Hepatocyte (in vitro differentiated cells): ENCODE data around the gene ERICH6.

ENCODE experiments used
- EZH2phosphoT487 ChIP-seq: fragments of 200-600 bp; sonication (generic); IDR thresholded peaks from one replicate; pipeline ENCODE4 v1.6.1; 2018; ENCODE audit warnings: antibody characterized with exemption, mild to moderate bottlenecking, low read depth, moderate library complexity; ENCODE audit not compliant: unreplicated experiment, severe bottlenecking
- TF ChIP-seq, protein P1 (sequence below): fragments of 200-600 bp; sonication (generic); IDR thresholded peaks from 2 replicates; pipeline ENCODE4 v1.5.1; 2016; ENCODE audit warnings: antibody characterized with exemption, mild to moderate bottlenecking; ENCODE audit not compliant: poor library complexity

DNA sequence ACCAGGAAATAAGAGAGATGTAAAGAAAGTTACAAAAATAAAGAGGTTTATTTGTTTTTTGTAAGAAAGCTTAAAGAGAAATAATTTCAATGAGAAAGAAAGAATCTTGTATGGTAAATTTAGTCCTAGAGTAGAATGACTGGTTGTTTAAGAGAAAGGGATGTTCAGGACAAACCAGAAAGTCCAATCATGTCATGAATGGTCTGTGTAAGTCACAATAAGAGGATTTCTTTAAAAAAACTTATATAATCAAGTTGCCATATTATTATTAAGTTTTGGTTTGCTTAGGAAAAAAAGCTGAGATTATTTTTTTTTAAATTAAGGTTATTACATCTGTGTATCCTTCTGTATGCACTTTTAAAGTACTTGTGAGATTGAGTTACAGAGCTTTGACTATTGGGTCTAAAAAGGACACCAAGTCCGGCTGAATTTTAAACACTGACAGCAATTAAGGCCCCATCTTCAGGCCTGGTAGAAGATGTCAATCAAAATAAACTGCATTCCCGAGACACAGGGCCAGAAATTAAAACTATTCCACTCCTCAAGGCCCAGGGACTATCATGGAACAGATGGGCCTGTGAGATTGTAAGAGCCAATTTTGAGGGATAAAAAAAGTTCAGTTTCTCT lies 12.2 kb downstream of the ERICH6 start:
- TF ChIP-seq, protein P1, sequence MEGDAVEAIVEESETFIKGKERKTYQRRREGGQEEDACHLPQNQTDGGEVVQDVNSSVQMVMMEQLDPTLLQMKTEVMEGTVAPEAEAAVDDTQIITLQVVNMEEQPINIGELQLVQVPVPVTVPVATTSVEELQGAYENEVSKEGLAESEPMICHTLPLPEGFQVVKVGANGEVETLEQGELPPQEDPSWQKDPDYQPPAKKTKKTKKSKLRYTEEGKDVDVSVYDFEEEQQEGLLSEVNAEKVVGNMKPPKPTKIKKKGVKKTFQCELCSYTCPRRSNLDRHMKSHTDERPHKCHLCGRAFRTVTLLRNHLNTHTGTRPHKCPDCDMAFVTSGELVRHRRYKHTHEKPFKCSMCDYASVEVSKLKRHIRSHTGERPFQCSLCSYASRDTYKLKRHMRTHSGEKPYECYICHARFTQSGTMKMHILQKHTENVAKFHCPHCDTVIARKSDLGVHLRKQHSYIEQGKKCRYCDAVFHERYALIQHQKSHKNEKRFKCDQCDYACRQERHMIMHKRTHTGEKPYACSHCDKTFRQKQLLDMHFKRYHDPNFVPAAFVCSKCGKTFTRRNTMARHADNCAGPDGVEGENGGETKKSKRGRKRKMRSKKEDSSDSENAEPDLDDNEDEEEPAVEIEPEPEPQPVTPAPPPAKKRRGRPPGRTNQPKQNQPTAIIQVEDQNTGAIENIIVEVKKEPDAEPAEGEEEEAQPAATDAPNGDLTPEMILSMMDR, result no peak
- TF ChIP-seq EZH2phosphoT487, result no peak
